H9 (cell line): ENCODE results near the gene CDK5R1. TPM values are rescaled to one million over a fixed set of nuclear protein-coding genes. Genes with fewer than 3 reads are reported as not detected.

Source experiments
- DNase-seq: peaks from one replicate; pipeline ENCODE4 v3.0.0-alpha.2; 2017
- H2AFZ ChIP-seq: one replicate; pipeline ENCODE4 v1.6.1; 2013; ENCODE audit warnings: mild to moderate bottlenecking, low read length, control low read depth, moderate library complexity
- H2AK5ac ChIP-seq: 2 replicates; pipeline ENCODE4 v1.6.1; 2013; ENCODE audit warnings: low read length, control low read depth, mixed read lengths; ENCODE audit not compliant: insufficient read length
- H2BK120ac ChIP-seq: one replicate; pipeline ENCODE4 v1.6.1; 2013; ENCODE audit warnings: low read depth, mild to moderate bottlenecking, low read length, control low read depth, inconsistent platforms; ENCODE audit not compliant: poor library complexity, severe bottlenecking
- H2BK12ac ChIP-seq: 2 replicates; pipeline ENCODE4 v1.6.1; 2013; ENCODE audit warnings: low read length, control low read depth, mixed read lengths, low read depth; ENCODE audit not compliant: insufficient read length
- H2BK15ac ChIP-seq: 2 replicates; pipeline ENCODE4 v1.6.1; 2013; ENCODE audit warnings: low read depth, low read length, control low read depth
- H2BK20ac ChIP-seq: one replicate; pipeline ENCODE4 v1.6.1; 2013; ENCODE audit warnings: low read depth, mild to moderate bottlenecking, low read length, control low read depth, inconsistent platforms; ENCODE audit not compliant: poor library complexity, severe bottlenecking
- H2BK5ac ChIP-seq: 2 replicates; pipeline ENCODE4 v1.6.1; 2013; ENCODE audit warnings: low read length, control low read depth, mixed read lengths; ENCODE audit not compliant: insufficient read length
- H3K14ac ChIP-seq: 2 replicates; pipeline ENCODE4 v1.6.1; 2013; ENCODE audit warnings: low read length, control low read depth; ENCODE audit not compliant: insufficient read depth
- H3K18ac ChIP-seq: 2 replicates; pipeline ENCODE4 v1.6.1; 2013; ENCODE audit warnings: low read depth, mild to moderate bottlenecking, mixed read lengths, low read length, control low read depth; ENCODE audit not compliant: insufficient read length
- H3K23ac ChIP-seq: 2 replicates; pipeline ENCODE4 v1.6.1; 2013; ENCODE audit warnings: low read length, control low read depth, mixed read lengths, low read depth; ENCODE audit not compliant: insufficient read length
- H3K23me2 ChIP-seq: 2 replicates; pipeline ENCODE4 v1.6.1; 2013; ENCODE audit warnings: low read depth, mild to moderate bottlenecking, mixed read lengths, low read length, control low read depth; ENCODE audit not compliant: insufficient read length, poor library complexity, severe bottlenecking
- H3K27ac ChIP-seq: 2 replicates; pipeline ENCODE4 v1.5.1; 2013; ENCODE audit warnings: low read length, control low read depth, mixed read lengths, low read depth; ENCODE audit not compliant: insufficient read length
- H3K27me3 ChIP-seq: 2 replicates; pipeline ENCODE4 v1.6.1; 2013; ENCODE audit warnings: low read length, control low read depth, inconsistent platforms; ENCODE audit not compliant: insufficient read depth
- H3K4ac ChIP-seq: 2 replicates; pipeline ENCODE4 v1.6.1; 2013; ENCODE audit warnings: low read depth, mild to moderate bottlenecking, control low read depth, inconsistent platforms, low read length, moderate library complexity
- H3K4me1 ChIP-seq: 2 replicates; pipeline ENCODE4 v1.6.1; 2013; ENCODE audit warnings: low read length, control low read depth, inconsistent platforms; ENCODE audit not compliant: insufficient read depth
- H3K4me2 ChIP-seq: 2 replicates; pipeline ENCODE4 v1.6.1; 2013; ENCODE audit warnings: low read length, control low read depth, mixed read lengths; ENCODE audit not compliant: insufficient read length, insufficient read depth
- H3K56ac ChIP-seq: 2 replicates; pipeline ENCODE4 v1.6.1; 2013; ENCODE audit warnings: low read depth, mild to moderate bottlenecking, mixed read lengths, low read length, control low read depth; ENCODE audit not compliant: insufficient read length
- H3K79me1 ChIP-seq: 2 replicates; pipeline ENCODE4 v1.6.1; 2013; ENCODE audit warnings: low read depth, mild to moderate bottlenecking, moderate library complexity, low read length, control low read depth, inconsistent platforms; ENCODE audit not compliant: insufficient read depth, poor library complexity, severe bottlenecking
- H3K79me2 ChIP-seq: 2 replicates; pipeline ENCODE4 v1.6.1; 2013; ENCODE audit warnings: low read length, control low read depth, inconsistent platforms; ENCODE audit not compliant: insufficient read depth
- H3K9ac ChIP-seq: 2 replicates; pipeline ENCODE4 v1.6.1; 2013; ENCODE audit warnings: low read length, control low read depth, mixed read lengths; ENCODE audit not compliant: insufficient read length; ENCODE audit errors: extremely low read depth
- H3K9me3 ChIP-seq: one replicate; pipeline ENCODE4 v1.6.1; 2013; ENCODE audit warnings: low read depth, low read length, inconsistent platforms; ENCODE audit not compliant: control insufficient read depth
- H3T11ph ChIP-seq: one replicate; pipeline ENCODE4 v1.6.1; 2013; ENCODE audit warnings: mild to moderate bottlenecking, low read length, control low read depth, inconsistent platforms
- H4K20me1 ChIP-seq: one replicate; pipeline ENCODE4 v1.6.1; 2013; ENCODE audit not compliant: control insufficient read depth, insufficient read length, insufficient read depth
- H4K5ac ChIP-seq: 2 replicates; pipeline ENCODE4 v1.6.1; 2013; ENCODE audit warnings: low read depth, mild to moderate bottlenecking, mixed read lengths, low read length, control low read depth; ENCODE audit not compliant: insufficient read length
- H4K8ac ChIP-seq: replicated peaks from 2 replicates; pipeline ENCODE4 v1.6.1; 2013; ENCODE audit warnings: low read length, control low read depth, mixed read lengths, low read depth; ENCODE audit not compliant: insufficient read length
- H4K91ac ChIP-seq: 2 replicates; pipeline ENCODE4 v1.6.1; 2013; ENCODE audit warnings: low read depth, mild to moderate bottlenecking, moderate library complexity, mixed read lengths, low read length, control low read depth; ENCODE audit not compliant: insufficient read length
- H3K27ac Mint-ChIP-seq, 3 experiments: 2 replicates in 2 of 3; 3 replicates in 1 of 3; pipeline ENCODE4 v1.8.0; 2020 to 2021; ENCODE audit warnings: mixed read lengths in 3 of 3, mild to moderate bottlenecking in 1 of 3, moderate library complexity in 1 of 3
- H3K27me3 Mint-ChIP-seq: 2 replicates; pipeline ENCODE4 v1.8.0; 2021; ENCODE audit warnings: low read depth, mild to moderate bottlenecking, moderate library complexity, mixed read lengths
- H3K36me3 Mint-ChIP-seq, 3 experiments: 2 replicates in 2 of 3; 3 replicates in 1 of 3; pipeline ENCODE4 v1.8.0; 2020 to 2021; ENCODE audit warnings: low read depth in 3 of 3, mixed read lengths in 3 of 3; ENCODE audit not compliant: insufficient read depth in 1 of 3
- H3K4me1 Mint-ChIP-seq, 2 experiments: 2 replicates each; pipeline ENCODE4 v1.8.0; 2020; ENCODE audit warnings: mixed read lengths in 2 of 2
- H3K4me3 Mint-ChIP-seq, 2 experiments: 2 replicates in 1 of 2; 3 replicates in 1 of 2; pipeline ENCODE4 v1.8.0; 2020 to 2021; ENCODE audit warnings: mild to moderate bottlenecking in 2 of 2, mixed read lengths in 2 of 2, moderate library complexity in 1 of 2
- H3K9me3 Mint-ChIP-seq, 2 experiments: 2 replicates in 1 of 2; 3 replicates in 1 of 2; pipeline ENCODE4 v1.8.0; 2020; ENCODE audit warnings: mild to moderate bottlenecking in 2 of 2, mixed read lengths in 2 of 2, moderate library complexity in 1 of 2
- WGBS: extraction: QIAGEN DNeasy Blood & Tissue Kit; methylation state at CpG from one replicate; pipeline ENCODE4 v1.1.7; 2013; ENCODE audit warnings: missing lambda C conversion rate, low lambda C conversion rate, mixed read lengths; ENCODE audit not compliant: insufficient read length; ENCODE audit errors: extremely low coverage; 5-methylcytosine and 5-hydroxymethylcytosine counted together
- total RNA-seq: library from RNA; stranded (reverse); gene quantifications from 2 replicates; pipeline ENCODE4 v1.2.1, GENCODE V29; 2021
- TF ChIP-seq, protein P1 (sequence below): fragments of 200-600 bp; sonication (generic); conservative IDR thresholded peaks from 3 replicates; pipeline ENCODE4 v1.8.0; 2021; ENCODE audit warnings: antibody characterized with exemption, mild to moderate bottlenecking

The CDK5R1 gene
- total RNA-seq, 1 experiment from 2014 or later, result 11.4 TPM

DNA sequence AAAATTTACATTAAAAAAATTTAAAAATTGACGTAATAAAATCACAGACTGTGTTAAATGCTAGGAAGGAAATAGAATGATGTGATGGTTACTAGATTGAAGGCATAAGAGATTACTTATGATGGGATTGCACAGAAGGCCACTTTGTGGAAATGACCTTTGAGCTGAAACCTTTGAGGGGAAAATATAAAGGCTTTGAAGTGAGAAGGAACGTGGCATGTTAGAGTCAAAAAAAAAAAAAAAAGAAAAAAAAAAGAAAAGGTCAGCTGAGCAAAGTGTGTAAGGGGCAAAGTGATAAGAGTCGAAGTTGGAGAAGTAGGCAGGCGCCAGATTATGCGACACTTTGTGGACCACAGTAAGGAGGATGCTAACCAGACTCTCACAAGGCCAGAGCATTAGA, 46.1 kb upstream of the CDK5R1 start:
- peaks cover 0 to 3% (median 2%) of the 10 kb centered on the region in 3 experiments; a peak in 3 of 7 replicates for H3K36me3 Mint-ChIP-seq
- no peak overlapping the region for H3K4me3 Mint-ChIP-seq
- Histone ChIP-seq H4K91ac (no peak overlapping the region), H3K14ac (no peak overlapping the region), H3K4me1 (no peaks in the 10 kb centered on the region), H3K79me2 (peaks cover 11% of the 10 kb centered on the region), H3K27me3 (no peaks in the 10 kb centered on the region; the same call in 1 of the 2 replicates), H2BK15ac (no peak overlapping the region), H4K20me1 (no peaks in the 10 kb centered on the region), H2BK12ac (no peak overlapping the region), H4K8ac (no peak overlapping the region), H3K4me2 (no peak overlapping the region), H3T11ph (no peak overlapping the region), H2BK5ac (no peak overlapping the region), H3K23me2 (peaks cover 16% of the 10 kb centered on the region), H3K9ac (no peak overlapping the region), H3K4ac (no peak overlapping the region), H3K27ac (no peak overlapping the region), H3K79me1 (no peaks in the 10 kb centered on the region), H2AFZ (no peak overlapping the region), H3K18ac (no peak overlapping the region), H4K5ac (no peak overlapping the region), H3K23ac (no peak overlapping the region), H3K56ac (no peak overlapping the region), H2AK5ac (no peak overlapping the region), H3K9me3 (no peaks in the 10 kb centered on the region), H2BK120ac (no peak overlapping the region), H2BK20ac (no peak overlapping the region)
- no peak for DNase-seq
- TF ChIP-seq, protein P1, sequence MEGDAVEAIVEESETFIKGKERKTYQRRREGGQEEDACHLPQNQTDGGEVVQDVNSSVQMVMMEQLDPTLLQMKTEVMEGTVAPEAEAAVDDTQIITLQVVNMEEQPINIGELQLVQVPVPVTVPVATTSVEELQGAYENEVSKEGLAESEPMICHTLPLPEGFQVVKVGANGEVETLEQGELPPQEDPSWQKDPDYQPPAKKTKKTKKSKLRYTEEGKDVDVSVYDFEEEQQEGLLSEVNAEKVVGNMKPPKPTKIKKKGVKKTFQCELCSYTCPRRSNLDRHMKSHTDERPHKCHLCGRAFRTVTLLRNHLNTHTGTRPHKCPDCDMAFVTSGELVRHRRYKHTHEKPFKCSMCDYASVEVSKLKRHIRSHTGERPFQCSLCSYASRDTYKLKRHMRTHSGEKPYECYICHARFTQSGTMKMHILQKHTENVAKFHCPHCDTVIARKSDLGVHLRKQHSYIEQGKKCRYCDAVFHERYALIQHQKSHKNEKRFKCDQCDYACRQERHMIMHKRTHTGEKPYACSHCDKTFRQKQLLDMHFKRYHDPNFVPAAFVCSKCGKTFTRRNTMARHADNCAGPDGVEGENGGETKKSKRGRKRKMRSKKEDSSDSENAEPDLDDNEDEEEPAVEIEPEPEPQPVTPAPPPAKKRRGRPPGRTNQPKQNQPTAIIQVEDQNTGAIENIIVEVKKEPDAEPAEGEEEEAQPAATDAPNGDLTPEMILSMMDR, result no peak
- no peak overlapping the region for H3K27ac Mint-ChIP-seq
- H3K27me3 Mint-ChIP-seq, result peaks cover 32% of the 10 kb centered on the region
- WGBS, result no CpG with 5 or more reads among the region's 5 CpGs
- peaks cover 8 to 9% of the 10 kb centered on the region in 2 experiments for H3K4me1 Mint-ChIP-seq
- peaks cover 8 to 16% of the 10 kb centered on the region in 2 experiments; a peak in 4 of 5 replicates for H3K9me3 Mint-ChIP-seq
